WTC11 (cell line): ENCODE measurements around the gene POLE3.

Experiments
- CREM ChIP-seq: sonication (generic); formaldehyde crosslinking; IDR thresholded peaks from 2 replicates; pipeline ENCODE4 v1.8.1; 2022; ENCODE audit warnings: mild to moderate bottlenecking, missing genetic modification reagents, moderate library complexity
- CTCF ChIP-seq: fragments of 200-600 bp; IDR thresholded peaks from 2 replicates; pipeline ENCODE4 v1.8.0; 2022; ENCODE audit warnings: antibody characterized with exemption
- FOXJ3 ChIP-seq: sonication (generic); formaldehyde crosslinking; IDR thresholded peaks from 2 replicates; pipeline ENCODE4 v1.9.0; 2021; ENCODE audit warnings: missing genetic modification reagents, mild to moderate bottlenecking, borderline replicate concordance
- HMGA2 ChIP-seq: fragments of 250-450 bp; sonication (Bioruptor Pico); IDR thresholded peaks from 2 replicates; pipeline ENCODE4 v1.4.0; 2021; ENCODE audit warnings: mild to moderate bottlenecking, moderate library complexity
- MAX ChIP-seq: sonication (generic); formaldehyde crosslinking; IDR thresholded peaks from 2 replicates; pipeline ENCODE4 v1.8.0; 2022; ENCODE audit warnings: mild to moderate bottlenecking, missing genetic modification reagents
- NFYB ChIP-seq: sonication (generic); formaldehyde crosslinking; conservative IDR thresholded peaks from 2 replicates; pipeline ENCODE4 v1.8.0; 2022; ENCODE audit warnings: low read depth, missing genetic modification reagents
- NR2C2 ChIP-seq: sonication (generic); formaldehyde crosslinking; IDR thresholded peaks from 2 replicates; pipeline ENCODE4 v1.8.0; 2022; ENCODE audit warnings: mild to moderate bottlenecking, missing genetic modification reagents
- SP1 ChIP-seq: sonication (generic); formaldehyde crosslinking; conservative IDR thresholded peaks from 2 replicates; pipeline ENCODE4 v1.8.1; 2022; ENCODE audit warnings: missing genetic modification reagents
- TCF7 ChIP-seq: sonication (generic); formaldehyde crosslinking; IDR thresholded peaks from 2 replicates; pipeline ENCODE4 v1.8.0; 2022; ENCODE audit warnings: mild to moderate bottlenecking, low read depth, missing genetic modification reagents, moderate library complexity
- TP53 ChIP-seq: sonication (generic); formaldehyde crosslinking; IDR thresholded peaks from 2 replicates; pipeline ENCODE4 v1.8.1; 2023; ENCODE audit warnings: mild to moderate bottlenecking, missing genetic modification reagents
- ZNF138 ChIP-seq: sonication (generic); formaldehyde crosslinking; conservative IDR thresholded peaks from 2 replicates; pipeline ENCODE4 v1.8.1; 2022; ENCODE audit warnings: mild to moderate bottlenecking, moderate library complexity, missing genetic modification reagents
- ZNF671 ChIP-seq: fragments of 250-450 bp; sonication (Bioruptor Pico); IDR thresholded peaks from 2 replicates; pipeline ENCODE4 v1.8.0; 2021; ENCODE audit warnings: mild to moderate bottlenecking

DNA sequence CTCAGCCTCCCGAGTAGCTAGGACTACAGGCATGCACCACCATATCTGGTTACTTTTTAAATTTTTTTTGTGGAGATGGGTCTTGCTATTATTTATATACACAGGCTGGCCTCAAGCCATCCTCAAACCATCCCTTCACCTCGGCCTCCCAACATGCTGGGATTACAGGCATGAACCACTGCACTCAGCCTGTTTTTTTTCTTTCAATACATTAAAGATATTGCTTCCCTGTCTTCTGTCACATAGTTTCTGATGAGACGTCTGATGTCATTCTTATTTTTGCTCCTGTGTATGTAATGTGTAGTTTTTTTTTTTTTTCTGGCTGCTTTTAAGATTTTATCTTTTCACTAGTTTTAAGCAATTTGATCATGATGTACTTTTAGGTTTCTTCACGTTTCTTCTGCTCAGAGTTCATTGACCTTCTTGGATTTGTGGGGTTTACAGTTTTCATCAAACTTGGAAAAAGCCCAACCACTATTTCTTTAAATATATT is 41.7 kb upstream of the POLE3 start:
- TF ChIP-seq ZNF671 (CRISPR knock-in tag) (no peak), TCF7 (CRISPR knock-in tag) (no peak), CREM (no peak), HMGA2 (CRISPR knock-in tag) (no peak), SP1 (CRISPR knock-in tag) (no peak), FOXJ3 (CRISPR knock-in tag) (no peak), ZNF138 (CRISPR knock-in tag) (no peak), CTCF (no peak), NFYB (CRISPR knock-in tag) (no peak), NR2C2 (CRISPR knock-in tag) (no peak), TP53 (CRISPR knock-in tag) (no peak), MAX (CRISPR knock-in tag) (no peak)
